NCI-H748 (cell line): ENCODE data around the gene EI24.
"Not testable (repeated sequence)": the region's sequence is repeated elsewhere in the genome, so short reads cannot be mapped to it uniquely, and the experiment has no call there.

ENCODE experiments used
- DNase-seq: peaks from one replicate; lab custom pipeline; 2025; ENCODE audit not compliant: unreplicated experiment; lab: John Stamatoyannopoulos, UW

EI24 gene

DNA sequence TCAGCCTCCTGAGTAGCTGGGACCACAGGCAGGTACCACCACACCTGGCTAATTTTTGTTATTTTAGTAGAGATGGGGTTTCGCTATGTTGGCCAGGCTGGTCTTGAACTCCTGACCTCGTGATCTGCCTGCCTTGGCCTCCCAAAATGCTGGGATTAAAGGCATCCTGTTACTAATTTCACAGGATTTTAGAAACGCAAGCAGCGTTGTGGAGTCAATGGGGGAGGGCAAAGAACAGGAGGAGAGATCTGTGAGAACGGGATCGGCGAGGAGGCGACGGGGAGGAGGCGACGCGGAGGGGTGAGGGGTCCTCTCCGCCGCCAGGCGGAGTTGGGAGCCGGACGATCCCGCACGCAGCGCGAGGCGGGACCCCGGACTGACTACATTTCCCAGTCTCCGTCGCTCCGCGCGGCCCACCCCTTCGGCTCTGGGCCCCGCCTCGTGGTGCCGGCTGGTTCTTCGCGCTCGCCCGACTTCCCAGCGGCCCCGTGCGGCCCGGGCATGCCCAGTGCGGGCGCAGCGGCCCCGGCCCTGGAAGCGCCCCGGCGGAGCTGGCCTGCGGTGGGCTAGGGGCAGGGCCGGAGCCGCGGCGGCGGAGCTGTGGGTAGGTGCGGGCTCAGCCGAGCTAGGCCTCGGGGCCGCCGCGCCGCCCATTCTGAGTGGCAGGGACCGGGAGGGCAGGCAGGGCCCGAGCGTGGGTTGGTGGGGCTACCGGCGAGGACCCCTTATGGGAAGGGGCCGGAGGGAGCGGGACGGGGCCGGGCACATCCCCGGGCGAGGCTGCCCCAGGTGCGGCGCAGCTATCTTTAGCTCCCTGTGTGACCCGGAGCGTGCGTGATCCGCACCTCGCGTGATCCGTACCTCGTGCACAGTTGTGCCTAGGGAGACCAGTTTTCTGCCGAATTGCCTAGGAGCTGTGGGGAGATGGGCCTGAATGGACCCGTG, at the start of gene EI24:
TSS of gene EI24 (plus strand) at position 508 of the 945 bp plus-strand sequence. CDS start 3,051 bp downstream, outside the sequence.
- peak; percentile 87 for DNase-seq

DNA sequence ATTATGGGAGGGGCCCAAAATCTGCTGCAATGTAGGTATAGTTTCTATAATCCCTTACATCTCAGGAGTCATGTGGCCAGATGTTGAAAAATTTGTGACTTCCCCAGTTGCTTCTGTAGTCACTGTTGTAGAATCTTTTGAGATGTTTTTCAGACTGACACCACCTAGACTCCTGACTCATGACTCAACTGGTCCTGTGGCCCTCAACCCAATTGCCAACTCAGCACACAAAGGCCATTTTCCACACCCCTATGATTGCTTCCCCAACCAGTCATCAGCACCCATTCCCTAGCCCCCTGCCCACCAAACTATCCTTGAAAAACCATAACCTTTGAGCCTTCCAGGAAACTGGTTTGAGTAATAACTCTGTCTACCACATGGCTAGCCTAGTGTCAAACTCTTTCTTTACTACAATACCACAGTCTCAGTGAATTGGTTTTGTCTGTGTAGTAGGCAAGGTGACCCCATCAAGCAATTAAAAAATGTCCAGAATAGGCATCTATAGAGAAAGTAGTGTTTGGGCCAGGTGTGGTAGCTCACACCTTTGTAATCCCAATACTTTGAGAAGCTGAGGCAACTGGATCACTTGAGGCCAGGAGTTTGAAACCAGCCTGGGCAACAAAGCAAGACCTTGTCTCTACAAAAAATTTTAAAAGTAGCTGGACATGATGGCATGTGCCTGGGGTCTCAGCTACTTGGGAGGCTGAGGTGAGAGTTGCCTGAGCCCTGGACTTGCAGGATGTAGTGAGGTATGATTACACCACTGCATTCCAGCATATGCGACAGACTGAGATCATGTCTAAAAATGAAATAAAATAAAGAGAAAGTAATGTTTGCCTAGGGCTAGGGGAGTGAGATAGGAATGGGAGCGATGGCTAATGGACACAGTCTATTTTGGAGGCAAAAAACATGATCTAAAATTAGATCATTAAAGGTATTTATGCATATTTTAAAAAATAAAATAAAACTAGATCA, 49.1 kb upstream of the EI24 start:
- no peak for DNase-seq

DNA sequence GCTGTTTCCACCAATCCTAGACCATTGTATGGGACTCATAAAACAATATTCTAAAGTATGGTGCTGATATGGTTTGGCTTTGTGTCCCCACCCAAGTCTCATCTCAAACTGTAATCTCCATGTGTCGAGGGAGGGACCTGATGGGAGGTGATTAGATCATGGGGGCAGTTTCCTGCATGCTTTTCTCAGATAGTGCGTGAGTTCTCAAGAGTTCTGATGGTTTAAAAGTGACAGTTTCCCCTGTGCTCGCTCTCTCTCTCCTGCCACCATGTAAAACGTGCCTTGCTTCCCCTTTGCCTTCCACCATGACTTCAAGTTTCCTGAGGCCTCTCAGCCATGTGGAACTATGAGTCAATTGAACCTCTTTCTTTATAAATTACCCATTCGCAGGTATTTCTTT, 44.0 kb upstream of the EI24 start:
- DNase-seq, result no peak

DNA sequence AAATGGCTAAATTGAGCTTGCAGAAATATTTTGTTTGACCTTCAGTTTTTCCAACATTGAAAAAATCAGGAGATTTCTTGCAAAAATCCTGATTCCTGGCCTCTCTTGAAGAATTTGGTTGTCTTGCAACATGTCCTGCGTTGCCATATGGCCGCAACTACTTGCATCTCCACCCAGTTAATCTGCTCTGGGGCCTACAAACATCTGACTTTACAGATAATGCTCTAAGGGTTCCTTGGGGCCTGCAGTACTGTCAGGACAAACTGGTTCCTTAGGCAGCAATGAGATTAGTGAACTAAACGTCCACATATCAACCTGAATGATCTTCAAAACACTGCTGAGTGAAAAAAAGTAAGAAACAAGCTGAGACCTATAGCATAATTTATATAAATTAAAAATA, 36.6 kb upstream of the EI24 start:
- DNase-seq, result no peak

DNA sequence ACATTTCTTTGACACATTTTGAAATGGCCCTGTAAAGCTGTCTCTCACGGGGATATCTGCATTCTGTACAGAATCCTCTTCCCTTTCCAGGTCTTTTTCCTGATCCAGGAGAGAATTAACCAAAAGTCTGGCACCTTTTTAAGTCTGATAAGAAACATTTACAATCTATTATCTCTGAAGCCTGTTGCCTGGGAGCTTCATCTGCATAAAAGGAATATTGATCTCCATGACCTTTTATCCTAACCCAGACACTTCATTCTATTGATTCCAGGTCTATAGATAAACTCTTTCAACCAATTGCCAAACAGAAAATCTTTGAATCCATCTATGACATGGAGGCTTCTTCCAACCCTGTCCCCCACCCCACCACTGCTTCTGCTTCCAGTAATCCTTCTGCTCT, 33.7 kb upstream of the EI24 start:
- DNase-seq, result no peak

DNA sequence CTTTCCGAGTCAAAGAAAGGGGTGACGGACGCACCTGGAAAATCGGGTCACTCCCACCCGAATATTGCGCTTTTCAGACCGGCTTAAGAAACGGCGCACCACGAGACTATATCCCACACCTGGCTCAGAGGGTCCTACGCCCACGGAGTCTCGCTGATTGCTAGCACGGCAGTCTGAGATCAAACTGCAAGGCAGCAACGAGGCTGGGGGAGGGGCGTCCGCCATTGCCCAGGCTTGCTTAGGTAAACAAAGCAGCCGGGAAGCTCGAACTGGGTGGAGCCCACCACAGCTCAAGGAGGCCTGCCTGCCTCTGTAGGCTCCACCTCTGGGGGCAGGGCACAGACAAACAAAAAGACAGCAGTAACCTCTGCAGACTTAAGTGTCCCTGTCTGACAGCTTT, 32.4 kb upstream of the EI24 start:
- not testable (repeated sequence) for DNase-seq

- no peak for DNase-seq
Measured at GRCh38 chr11:125542709-125543108, 26.6 kb upstream of the EI24 start.

- no peak for DNase-seq
Measured at GRCh38 chr11:125550780-125551179, 18.5 kb upstream of the EI24 start.

GRCh38 chr11:125551835-125552342, 17.4 kb upstream of the EI24 start:
- DNase-seq, result no peak

- no peak for DNase-seq
Measured at GRCh38 chr11:125552927-125553326, 16.4 kb upstream of the EI24 start.

DNA sequence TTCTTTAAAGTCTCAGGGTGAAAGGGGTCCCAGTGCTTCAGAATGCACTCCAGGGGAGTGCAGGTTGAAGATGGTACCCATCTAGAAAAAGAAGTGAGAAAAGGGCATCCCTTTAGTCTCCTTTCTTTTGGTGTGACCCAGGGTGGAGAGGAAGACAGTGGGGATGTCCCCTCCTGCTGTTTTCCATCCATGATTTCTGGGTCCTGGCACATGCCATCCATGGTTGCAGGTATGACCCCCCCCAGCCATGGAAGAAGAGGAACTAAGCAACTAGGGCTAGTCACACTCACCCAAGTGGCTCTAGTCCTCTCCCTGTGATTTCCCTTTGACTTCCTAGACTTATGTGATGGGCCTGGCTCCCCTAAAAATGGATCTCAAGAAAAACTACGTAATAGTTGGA, 15.9 kb upstream of the EI24 start:
- DNase-seq, result no peak

DNA sequence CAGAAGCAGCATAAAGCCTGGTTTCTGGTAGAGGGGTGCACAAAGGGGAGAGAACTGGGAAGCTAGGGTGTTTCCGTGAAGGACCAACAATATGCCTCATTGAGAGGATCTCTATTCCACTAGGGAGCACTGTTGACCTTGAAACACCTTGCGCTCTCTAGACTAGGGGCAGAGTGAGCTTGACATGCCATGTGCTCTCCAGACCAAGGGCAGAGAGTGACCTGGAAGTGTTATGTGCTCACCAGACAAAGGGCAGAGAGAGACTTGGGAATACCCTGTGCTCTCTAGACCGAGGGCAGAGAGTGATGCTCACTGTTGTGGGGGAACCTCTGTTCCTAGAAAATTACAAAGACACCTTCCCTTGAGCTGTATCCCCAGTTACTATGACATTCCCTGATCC, 15.2 kb upstream of the EI24 start:
- DNase-seq, result no peak

- no peak for DNase-seq
Measured at GRCh38 chr11:125559888-125560287, 9.4 kb upstream of the EI24 start.

GRCh38 chr11:125561924-125562323, 7.4 kb upstream of the EI24 start:
- DNase-seq, result no peak

- no peak for DNase-seq
Measured at GRCh38 chr11:125562430-125562829, 6.8 kb upstream of the EI24 start.

DNA sequence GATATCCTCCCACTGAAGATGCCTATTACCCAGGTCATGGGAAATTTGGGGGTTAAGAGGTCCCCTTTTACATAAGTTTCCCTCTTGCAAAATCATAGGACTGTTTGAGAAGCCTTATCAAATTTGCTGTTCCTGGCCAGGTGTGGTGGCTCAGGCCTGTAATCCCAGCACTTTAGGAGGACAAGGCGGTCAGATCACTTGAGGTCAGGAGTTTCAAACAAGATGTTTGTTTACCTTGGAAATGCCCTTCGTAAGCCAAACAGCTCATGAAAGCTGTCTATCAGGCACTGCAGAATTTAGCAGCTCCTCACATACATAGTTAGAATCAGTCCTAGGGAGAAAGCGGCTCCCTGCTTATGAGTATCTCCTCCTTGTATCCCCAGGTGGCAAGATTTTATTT, 4.9 kb upstream of the EI24 start:
- no peak for DNase-seq

- no peak for DNase-seq
Measured at GRCh38 chr11:125566235-125566634, 3.0 kb upstream of the EI24 start.

- peak; percentile 22 for DNase-seq
Measured at GRCh38 chr11:125569915-125570621, 791 bp downstream of the EI24 start.

DNA sequence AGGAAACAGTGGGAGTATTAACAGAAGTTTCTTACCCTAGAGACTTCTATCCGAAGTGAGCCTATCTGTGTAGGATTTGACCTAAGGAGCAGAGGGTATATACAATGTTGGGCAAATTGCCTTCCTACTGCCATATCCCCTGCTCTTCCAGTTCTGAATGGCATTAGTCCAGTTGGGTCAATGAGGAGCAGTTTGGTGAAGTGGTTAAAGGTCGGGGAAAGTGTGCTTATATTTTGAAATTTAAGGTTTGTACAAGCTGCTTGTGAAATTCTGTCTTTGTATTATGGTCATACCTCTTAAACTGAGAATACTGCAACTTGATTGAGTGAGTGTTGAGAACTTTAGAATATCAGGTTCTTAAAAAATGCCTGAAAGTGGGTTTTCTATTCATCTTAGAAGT, 1.7 kb downstream of the EI24 start:
- no peak for DNase-seq

- no peak for DNase-seq
Measured at GRCh38 chr11:125572916-125573315, 3.6 kb downstream of the EI24 start.

GRCh38 chr11:125577181-125577580, 7.9 kb downstream of the EI24 start:
- DNase-seq, result not testable (repeated sequence)
